HG03097 (cell line): ENCODE results near the gene DDX41.
"Not testable (repeated sequence)": the region's sequence is repeated elsewhere in the genome, so short reads cannot be mapped to it uniquely, and the experiment has no call there.

Experiments
- ATAC-seq: cut with Tn5 transposase; IDR thresholded peaks from one replicate; pipeline ENCODE4 v1.9.1; 2021; ENCODE audit not compliant: unreplicated experiment, low FRiP score

The DDX41 gene

DNA sequence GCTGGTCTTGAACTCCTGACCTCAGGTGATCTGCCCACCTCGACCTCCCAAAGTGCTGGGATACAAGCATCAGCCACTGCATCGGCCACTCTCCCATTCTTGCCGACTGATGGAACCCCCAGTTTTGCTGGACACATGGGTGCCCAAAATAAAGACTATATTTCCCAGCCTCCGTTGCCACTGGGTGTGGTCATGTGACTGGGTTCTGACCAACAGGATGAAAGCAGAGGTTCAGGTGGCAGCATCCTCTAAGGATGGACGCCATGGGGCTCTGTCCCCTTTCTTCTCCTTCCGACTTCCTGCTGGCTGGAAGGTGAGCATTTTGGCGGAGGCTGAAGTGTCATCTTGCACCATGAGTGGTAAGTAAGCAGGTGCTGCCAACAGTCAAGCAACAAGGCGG lies 29.6 kb downstream of the DDX41 start:
- no peak for ATAC-seq

DNA sequence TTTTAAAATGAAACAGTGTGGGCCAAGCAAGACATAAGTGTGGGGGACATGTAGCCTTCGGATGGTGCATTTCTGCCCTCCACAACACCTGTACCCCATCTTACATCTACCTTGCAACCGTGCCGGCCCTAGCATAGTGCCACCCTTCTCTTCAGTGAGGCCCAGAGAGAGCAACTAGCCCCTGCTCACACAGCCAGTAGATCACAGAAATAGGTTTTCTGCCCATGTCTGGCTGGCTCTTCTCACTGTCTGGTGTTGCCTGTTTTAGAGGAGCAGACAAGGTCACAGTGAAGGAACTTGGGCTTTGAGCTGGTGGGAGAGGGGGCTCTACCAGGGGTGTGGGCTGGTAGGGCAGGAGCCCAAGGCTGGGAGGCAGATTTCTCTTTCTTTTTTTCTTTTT lies 30.5 kb downstream of the DDX41 start:
- no peak for ATAC-seq

DNA sequence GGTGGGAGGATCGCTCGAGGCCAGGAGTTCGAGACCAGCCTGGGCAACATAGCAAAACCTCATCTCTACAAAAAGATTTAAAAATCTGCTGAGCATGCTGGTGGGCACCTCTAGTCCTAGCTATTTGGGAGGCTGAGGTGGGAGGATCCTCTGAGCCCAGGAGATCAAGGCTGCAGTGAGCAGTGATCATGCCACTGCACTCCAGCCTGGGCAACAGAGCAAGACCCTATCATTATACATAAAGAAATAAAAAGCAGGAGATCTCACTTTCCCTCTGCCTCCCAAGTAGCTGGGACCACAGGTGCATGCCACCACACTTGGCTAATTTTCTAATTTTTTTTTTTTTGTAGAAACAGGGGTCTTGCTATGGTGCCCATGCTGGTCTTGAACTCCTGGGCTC lies 31.0 kb downstream of the DDX41 start:
- not testable (repeated sequence) for ATAC-seq

DNA sequence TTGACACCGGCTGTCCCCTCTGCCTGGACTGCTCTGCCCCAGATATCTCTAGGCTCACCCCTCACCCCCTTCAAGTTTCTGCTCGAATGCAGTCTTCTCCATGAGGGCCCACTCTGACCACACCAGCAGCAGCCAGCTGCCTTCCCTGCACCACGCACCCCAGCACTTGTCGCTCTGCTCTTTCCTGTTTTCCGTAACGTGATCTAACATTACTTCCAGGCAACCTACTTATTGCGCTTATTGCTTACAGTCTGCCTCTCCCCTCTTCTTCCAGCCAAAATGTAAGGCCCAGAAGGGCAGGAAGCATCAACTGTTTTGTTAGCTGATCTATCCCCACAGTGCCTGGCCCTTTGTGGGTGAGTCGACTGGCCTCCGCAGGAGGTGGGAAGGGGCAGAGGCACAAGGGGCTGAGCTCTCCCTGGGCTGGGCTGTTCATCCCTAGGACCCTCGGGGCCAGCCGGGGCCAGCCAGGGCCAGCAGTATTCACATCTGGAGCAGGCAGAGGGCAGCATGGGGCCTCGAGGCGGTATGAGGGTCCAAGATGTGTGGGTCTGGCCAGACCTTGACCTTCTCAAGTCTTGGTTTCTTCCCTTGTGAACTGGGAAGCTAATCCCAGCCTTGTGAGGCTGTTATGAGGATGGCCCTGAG lies 31.7 kb downstream of the DDX41 start:
- ATAC-seq: no peak

DNA sequence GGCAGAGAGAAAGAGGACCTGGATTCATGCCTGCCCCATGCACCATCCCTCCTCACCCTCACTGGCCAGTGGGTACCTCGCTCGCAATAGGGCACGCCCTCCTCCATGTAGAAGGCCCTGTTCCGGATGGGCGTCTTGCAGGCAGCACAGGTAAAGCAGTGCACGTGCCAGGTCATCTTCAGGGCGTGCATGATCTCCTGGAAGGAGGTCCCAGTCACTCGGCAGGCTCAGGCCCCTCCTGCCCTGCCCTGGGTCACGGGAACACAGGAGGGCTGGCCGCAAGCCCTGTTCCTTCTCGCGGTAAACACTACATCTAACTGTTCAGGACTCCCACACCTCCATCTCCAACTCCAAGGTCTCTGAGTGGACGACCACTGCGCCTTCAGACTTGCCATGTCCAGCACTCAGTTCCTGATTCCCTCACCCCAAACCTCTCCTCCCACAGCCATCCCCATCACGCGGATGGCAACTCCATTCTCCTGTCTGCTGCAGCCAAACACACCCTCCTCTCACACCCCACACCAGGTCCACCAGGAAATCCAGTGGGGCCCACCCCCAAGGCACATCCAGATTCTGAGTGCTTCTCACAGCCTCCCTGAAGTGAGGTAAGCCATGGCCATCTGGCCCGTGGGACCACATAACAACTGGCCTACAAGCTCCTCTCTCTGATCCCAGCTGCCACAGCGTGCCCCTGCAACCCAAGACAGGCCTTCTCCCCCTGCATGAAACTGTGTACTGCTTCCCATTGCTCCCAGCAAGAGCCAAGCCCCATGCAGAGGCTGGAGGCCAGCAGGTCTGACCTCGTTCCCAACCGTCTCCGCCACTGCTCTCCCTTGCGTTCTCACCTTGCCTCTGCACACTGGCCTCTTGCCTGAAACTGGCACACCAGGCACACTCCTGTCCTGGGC lies 32.5 kb downstream of the DDX41 start:
- ATAC-seq: no peak

DNA sequence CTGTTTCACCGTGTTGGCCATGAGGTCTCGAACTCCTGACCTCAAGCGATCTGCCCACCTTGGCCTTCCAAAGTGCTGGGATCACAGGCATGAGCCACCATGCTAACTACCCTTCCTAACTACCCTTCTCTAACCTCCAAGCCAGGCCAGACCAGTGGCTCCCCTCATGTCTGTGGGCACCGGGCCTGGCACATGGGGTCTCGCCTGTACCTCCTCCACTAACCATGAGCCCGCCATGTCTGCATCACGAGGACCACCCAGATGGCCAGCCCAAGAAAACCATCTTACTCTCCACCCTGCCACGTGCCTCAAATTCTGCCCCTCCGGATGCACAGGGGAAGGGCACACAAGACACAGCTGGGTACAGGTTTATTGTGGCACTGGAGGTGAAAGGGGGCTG lies 33.7 kb downstream of the DDX41 start:
- no peak for ATAC-seq

DNA sequence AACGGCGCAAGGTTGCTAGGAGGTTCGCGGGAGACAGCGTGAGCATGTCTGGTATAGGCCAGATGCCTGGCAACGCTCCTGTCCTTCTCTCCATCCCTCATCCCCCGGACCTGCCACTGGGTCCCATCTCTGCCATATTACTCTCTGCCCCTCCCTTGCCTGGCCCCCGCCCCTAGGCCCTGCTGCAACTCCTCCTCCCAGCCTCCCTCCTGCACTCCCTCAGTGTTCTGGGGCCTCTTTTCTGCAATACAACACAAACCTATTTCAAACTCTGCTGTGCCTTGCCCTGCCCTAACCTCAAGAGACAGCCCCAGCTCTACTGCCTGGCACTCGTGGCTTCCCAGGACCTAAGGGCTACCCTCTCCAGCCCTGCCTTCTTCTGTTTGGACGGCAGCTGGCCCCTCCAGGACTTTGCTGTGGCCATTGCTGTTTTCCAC lies 34.4 kb downstream of the DDX41 start:
- ATAC-seq: no peak

DNA sequence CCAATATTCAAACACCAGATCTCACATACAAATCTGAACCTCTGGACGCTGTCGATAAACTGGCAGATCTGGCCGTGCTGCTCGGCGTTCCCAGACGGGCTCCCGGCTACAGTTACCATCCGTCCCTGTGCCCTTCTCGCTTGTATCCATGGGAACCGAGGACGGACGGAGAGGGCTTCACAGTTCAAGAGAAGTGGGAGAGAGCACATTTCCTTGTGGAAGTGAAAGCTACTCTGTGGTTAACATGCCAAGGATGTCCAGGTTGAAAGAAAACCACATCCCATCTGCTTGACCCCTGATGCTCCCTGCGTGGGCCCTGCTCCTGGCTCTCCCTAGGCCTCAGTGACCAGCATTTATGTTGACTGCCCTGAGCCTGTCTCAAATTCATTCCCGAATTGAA lies 37.0 kb downstream of the DDX41 start:
- ATAC-seq: no peak

DNA sequence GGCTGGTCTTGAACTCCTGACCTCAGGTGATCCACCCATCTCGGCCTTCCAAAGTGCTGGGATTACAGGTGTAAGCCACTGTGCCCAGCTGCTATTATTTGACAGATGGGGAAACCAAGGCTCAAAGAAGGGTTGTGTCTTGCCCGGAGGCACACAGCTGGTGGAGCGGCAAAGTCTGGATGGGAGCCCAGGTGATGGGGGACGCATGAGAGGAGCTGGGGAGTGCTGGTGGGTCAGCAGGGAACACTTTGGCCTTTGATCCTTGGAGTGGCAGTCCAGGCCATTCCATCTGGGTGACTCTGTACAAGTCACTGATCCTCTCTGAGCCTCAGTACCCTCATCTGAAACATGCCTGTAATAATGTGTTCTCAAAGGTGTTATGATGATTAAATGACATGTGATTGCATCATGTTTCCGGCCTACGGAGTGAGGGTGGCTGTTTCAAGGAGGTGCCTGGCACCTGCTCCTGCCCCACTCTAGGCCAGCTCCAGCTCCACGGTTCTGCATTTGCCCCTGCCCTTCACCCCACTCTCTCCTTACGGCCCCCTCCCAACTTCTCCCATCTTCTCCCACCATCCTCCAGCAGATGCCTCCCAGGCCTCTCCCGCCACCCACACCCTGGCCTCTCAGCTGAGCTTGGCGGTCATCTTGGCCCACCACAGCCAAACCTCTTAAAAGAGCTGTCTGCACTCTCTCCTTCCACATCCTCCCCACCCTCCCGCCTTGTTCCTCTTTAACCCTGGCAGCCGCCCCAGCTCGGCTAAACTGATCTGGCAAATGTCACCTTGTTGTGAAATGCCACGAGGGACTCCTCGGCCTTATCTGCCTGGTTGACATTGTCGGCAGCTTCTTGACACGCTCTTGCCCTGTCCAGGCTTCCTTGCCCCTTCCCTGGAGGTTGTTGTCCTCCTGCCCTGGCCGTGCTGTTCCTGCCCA lies 37.8 kb downstream of the DDX41 start:
- ATAC-seq: no peak

DNA sequence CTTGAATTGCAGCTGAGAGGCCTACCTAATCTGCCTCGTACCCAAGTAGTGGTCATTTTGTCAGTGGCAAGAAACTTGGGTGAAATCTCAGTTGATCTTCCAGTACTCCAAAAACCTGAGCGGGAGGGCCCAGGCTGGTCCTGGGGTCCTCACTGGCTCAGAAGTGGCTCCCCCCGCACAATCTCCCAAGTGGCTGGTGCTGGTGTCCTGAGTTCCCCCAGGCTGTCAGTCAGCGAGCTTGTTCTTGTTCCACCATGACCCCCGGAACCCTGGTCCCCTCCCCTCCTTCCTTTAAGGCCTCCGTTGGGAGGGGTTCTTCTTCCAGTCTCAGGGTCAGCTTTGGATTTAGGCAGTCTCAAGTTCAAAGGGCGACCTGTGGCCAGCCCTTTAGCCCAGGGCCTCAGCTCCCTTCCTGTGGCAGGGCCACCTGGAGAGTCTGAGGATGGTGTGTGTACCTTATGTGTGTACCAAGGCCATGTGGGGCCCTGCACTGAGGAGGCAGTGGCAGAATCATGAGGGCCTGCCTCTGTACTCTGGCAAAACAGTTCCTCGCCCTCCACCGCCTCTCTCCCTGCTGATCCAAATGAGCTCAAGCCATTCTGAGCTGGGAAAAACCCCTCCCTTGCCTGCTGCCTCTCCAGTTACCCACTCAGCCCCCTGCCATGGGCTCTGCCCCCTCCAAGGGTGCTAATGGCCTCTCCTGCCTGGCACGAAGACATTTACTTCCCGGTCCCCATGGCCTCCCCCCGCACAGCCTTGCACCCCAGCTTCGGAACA lies 38.9 kb downstream of the DDX41 start:
- ATAC-seq: no peak

DNA sequence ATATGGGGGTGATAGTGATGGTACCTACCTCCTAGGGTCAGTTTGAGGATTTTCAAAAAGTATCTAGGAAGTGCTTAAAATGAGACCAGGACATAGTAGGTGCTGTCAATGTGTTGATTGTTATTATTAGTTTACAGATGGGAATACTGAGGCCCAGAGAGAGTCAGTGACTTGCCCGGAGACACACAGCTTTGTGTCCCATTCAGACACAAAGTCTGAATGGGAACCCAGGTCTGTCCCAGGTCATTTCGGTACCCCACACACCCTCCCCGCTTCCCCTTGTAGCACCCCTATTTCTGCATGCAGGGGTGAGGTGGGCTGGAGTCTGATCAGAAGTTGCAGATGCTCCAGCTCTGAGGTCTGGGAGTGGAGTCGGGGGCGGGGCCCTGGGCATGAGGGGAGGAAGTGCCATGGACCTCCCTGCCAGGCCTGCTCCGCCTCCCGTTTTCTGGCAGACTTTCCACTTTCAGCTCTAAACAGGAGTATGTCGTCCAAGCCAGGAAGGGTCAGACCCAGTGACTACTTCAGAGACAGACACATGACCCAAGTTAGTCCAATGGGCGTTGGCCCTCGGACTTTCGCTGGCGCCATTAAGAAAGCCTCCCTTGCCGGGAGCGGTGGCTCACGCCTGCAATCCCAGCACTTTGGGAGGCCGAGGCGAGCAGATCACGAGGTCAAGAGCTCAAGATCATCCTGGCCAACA lies 40.1 kb downstream of the DDX41 start:
- ATAC-seq: no peak

DNA sequence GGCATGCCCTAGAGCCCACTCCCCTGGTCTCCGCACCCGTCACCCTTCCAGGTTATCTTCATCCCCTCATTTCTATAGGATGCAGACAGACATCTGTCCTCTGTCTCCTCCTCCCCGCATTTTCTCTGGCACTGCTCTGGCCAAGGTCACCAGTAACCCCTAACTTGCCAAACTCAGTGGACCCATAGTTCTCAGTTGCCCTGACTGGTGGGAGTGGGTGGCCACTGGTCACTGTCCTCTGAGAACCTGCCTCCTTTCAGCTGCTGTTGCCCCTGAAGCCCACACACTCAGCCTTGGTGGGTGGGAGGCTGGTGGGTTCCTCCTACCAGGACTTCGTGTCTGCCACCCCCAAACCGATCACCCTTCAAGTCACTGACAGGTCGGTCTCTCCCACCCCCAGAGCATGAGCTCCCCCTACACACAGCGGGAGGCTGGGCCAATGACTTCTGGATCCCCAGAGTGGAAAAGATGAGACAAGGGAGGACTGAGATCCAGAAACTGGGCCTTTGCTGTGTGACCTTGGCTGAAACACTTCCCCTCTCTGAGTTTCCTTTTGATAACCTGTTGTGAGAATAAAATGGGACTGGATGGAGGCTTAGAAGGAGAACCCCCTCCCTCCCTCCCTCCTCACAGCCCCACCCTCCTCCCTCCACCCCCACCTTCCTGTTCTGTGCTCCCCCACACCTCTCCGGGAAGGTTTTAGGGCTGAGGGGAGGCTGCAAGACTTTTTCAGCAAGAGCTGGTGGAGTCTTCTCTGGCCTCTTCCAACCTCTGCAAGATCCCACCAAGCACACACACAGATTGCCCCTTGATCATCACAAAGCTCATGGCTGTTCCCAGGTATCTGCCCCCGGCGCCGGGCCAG lies 41.0 kb downstream of the DDX41 start:
- ATAC-seq: no peak

DNA sequence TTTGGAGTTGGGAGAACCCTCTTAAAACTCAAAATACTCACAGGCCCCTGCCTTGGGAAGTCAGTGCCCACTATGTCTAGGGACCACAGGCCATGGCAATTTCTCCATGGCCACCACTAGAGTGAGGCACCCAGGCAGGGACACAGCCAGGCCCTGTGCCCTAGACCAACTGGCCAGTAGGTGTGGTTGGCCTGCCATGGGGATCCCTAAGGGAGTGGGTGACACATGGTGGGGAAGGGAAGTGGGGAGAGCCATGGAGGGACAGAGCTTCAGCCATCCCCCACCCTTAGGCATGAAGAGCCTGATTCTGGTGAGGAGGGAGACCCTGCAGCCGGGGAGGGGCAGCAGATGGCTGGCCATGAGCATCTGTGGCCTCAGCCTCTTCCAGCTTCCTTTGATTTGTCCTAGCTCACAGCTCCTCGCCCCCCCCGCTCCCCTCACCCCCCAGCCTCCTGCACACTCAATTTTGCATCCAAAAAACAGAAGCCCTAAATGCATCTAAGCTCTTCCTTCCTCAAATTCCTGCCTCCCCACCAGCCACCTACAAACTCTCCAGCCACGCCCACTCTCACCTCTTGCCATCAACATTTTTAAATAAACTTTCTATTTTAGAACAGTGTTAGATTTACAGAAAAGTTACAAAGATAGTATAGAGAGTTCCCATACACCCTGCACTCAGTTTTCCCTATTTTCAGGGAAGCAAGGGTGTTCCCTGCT lies 41.8 kb downstream of the DDX41 start:
- ATAC-seq: no peak

DNA sequence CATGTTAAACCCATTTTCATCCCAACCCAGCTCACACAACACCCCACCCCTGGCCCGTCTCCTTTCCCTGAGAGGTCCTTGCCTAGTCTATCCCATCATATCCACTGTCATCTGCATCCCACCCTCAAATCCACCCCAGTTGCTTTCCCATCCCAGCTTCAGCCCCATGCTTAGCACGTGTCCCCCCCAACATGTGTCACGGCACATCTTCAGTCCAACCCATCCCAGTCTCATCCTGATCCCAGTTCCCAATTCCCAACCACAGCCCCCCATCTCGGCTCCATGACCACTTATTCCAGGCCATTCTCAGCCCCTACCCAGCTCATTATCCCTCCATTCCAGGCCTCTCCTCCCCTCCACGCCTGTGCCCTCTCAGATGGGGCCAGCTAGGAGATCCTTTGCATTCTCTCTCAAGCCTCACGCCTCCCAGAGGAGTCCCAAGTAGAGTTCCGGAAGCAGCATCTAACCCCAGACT lies 42.7 kb downstream of the DDX41 start:
- ATAC-seq: no peak

DNA sequence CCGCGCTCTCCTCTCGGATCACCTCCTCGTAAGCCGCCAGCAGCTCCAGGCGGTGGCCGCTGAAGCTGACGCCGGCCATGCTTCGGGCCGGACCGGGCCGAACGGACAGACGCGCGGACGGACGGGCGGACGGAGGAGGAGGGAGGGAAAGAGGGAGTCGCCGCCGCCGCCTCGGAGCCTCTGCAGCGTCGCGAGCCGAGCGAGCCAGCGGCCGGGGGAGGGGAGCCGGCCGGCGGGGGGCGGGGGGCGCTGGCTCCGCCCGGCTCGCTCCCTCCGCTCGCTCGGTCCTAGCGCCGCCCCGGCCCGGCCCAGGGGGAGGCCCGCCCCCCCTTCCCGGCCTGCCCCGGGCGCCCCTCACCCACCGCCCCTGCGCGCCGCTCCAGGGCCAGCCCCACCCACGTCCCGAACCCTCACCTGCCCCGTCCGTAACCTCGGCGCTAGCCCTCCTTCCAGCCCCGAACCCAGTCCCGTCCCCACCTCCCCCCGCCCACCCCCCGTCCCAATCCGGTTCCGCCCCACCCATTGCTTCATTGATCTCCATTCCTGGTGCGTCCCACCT lies 43.2 kb downstream of the DDX41 start, which contains the start of gene DBN1:
Gene DBN1, minus strand, starts transcription at position 192 of the 559 bp plus-strand sequence. Its CDS starts 113 bp downstream, at position 79.
- no peak for ATAC-seq

DNA sequence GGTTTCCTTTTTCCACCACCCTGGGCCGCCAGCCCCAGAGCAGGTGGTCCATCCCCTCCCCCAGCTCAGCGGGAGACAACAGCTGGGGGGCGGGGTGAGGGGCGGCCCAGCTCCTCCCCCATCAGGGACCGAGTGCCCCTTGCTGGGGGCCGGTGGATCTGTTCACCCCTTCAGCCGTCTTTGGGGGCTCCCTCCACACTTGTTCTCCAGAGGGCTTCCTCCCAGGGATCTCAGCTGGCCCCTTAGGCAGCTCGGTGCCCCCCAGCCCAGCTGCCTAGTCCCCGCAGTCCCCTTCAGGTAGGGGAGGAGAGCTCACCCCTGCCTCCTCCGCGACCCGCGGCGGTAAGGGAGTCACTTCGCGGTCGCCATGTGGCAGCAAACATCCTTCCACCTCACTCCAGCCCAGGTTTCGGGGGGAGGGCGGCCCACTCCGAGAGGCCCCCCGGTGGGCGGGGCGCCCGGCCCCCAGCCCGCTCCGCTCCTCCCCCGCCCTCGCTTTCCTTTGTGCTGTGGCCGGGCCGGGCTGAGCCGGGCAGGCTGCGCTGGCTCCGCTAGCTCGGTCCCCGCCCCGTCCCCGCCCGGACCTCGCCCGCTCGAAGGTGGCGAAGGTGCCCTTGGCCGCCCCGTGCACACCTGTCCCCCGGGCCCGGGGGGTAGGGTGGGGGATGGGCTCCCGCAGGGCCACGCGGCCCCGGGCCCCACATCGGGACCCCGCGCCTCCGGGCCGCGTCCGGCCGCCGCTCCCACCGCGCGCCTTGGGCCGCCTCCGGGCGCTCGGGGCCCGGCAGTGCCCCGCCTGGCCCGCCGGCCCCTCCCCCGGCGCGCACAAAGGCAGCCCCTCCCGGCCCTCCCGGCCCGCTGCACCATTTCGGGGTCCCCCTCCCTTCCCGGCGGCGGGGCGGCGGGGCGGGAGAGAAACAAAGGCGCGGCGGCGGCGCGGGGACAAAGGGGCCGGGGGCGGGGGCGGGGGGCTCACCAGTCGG lies 44.0 kb downstream of the DDX41 start:
- ATAC-seq: no peak
